ENCODE measurements around the gene NOS1AP. TPM values are rescaled to one million over a fixed set of nuclear protein-coding genes. Genes with fewer than 3 reads are reported as not detected.

The NOS1AP gene
- total and polyA plus RNA-seq, 2 experiments from 2014 or later, result 4.9 to 6.6 TPM

- no peaks in the 10 kb centered on the region for H3K27me3 ChIP-seq
- no peak overlapping the region for H3K4me3 ChIP-seq
- no peak overlapping the region for H3K27ac ChIP-seq
- no peak for TF ChIP-seq CTCF (IDR thresholded peaks at IDR 0.05; ENCODE audit: low read depth, low read length)
- H3K4me1 ChIP-seq (ENCODE audit: low read depth), result no peaks in the 10 kb centered on the region
- no peaks in the 10 kb centered on the region for H3K9me3 ChIP-seq (ENCODE audit: low read depth)
- peak in 1 of 2 donors; percentile 49 for DNase-seq (ENCODE audit: low read depth in 1 of 2, low spot score in 1 of 2)
- no peaks in the 10 kb centered on the region for H3K36me3 ChIP-seq
These were observed 319.7 kb downstream of the NOS1AP start for GRCh38 chr1:162389021-162389818.

GRCh38 chr1:162389971-162390370, 320.5 kb downstream of the NOS1AP start:
- no peak for TF ChIP-seq CTCF (IDR thresholded peaks at IDR 0.05; ENCODE audit: low read depth, low read length)
- no peaks in the 10 kb centered on the region for H3K27me3 ChIP-seq
- H3K27ac ChIP-seq, result no peak overlapping the region
- H3K4me1 ChIP-seq (ENCODE audit: low read depth), result no peaks in the 10 kb centered on the region
- no peak overlapping the region for H3K4me3 ChIP-seq
- no peak for DNase-seq (ENCODE audit: low read depth in 1 of 2, low spot score in 1 of 2)
- no peaks in the 10 kb centered on the region for H3K36me3 ChIP-seq
- no peaks in the 10 kb centered on the region for H3K9me3 ChIP-seq (ENCODE audit: low read depth)

GRCh38 chr1:162390396-162391185, 321.1 kb downstream of the NOS1AP start:
- Histone ChIP-seq H3K9me3 (ENCODE audit: low read depth) (no peaks in the 10 kb centered on the region), H3K4me1 (ENCODE audit: low read depth) (no peaks in the 10 kb centered on the region), H3K36me3 (no peaks in the 10 kb centered on the region), H3K4me3 (no peak overlapping the region), H3K27ac (no peak overlapping the region), H3K27me3 (no peaks in the 10 kb centered on the region)
- no peak for DNase-seq (ENCODE audit: low read depth in 1 of 2, low spot score in 1 of 2)
- TF ChIP-seq CTCF (IDR thresholded peaks at IDR 0.05; ENCODE audit: low read depth, low read length), result no peak

- H3K36me3 ChIP-seq, result no peaks in the 10 kb centered on the region
- DNase-seq (ENCODE audit: low read depth in 1 of 2, low spot score in 1 of 2), result peak; percentile 48 to 68
These were observed 322.5 kb downstream of the NOS1AP start for GRCh38 chr1:162391790-162392563.

More at GRCh38 chr1:162391790-162392563, 322.5 kb downstream of the NOS1AP start:
- Histone ChIP-seq H3K4me1 (ENCODE audit: low read depth) (no peaks in the 10 kb centered on the region), H3K27ac (no peak overlapping the region), H3K9me3 (ENCODE audit: low read depth) (no peaks in the 10 kb centered on the region), H3K27me3 (no peaks in the 10 kb centered on the region), H3K4me3 (no peak overlapping the region)
- peak; percentile 88 for TF ChIP-seq CTCF (IDR thresholded peaks at IDR 0.05; ENCODE audit: low read depth, low read length)
